NB4 (cell line): Measurements from ENCODE around the gene EVI5.

Experiments used
- MAX ChIP-seq: IDR thresholded peaks from 2 replicates; pipeline ENCODE4 v1.6.1; 2011; ENCODE audit warnings: low read depth, low read length
- MYC ChIP-seq: IDR thresholded peaks from 2 replicates; pipeline ENCODE4 v1.6.1; 2011; ENCODE audit warnings: low read depth, low read length
- POLR2A ChIP-seq: IDR thresholded peaks from 2 replicates; pipeline ENCODE4 v1.6.1; 2011; ENCODE audit warnings: mild to moderate bottlenecking; ENCODE audit not compliant: insufficient read length; ENCODE audit errors: extremely low read depth
- TF ChIP-seq, protein P1 (sequence below): IDR thresholded peaks from one replicate; pipeline ENCODE4 v1.5.1; 2012; ENCODE audit warnings: low read depth, low read length

- TF ChIP-seq POLR2A (no peak), MAX (no peak), MYC (no peak)
- TF ChIP-seq, protein P1, sequence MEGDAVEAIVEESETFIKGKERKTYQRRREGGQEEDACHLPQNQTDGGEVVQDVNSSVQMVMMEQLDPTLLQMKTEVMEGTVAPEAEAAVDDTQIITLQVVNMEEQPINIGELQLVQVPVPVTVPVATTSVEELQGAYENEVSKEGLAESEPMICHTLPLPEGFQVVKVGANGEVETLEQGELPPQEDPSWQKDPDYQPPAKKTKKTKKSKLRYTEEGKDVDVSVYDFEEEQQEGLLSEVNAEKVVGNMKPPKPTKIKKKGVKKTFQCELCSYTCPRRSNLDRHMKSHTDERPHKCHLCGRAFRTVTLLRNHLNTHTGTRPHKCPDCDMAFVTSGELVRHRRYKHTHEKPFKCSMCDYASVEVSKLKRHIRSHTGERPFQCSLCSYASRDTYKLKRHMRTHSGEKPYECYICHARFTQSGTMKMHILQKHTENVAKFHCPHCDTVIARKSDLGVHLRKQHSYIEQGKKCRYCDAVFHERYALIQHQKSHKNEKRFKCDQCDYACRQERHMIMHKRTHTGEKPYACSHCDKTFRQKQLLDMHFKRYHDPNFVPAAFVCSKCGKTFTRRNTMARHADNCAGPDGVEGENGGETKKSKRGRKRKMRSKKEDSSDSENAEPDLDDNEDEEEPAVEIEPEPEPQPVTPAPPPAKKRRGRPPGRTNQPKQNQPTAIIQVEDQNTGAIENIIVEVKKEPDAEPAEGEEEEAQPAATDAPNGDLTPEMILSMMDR = no peak
Observed at GRCh38 chr1:92708368-92708950, 76.4 kb downstream of the EVI5 start.
